WTC11 (cell line): ENCODE data around the gene UROC1. TPM values are rescaled to one million over a fixed set of nuclear protein-coding genes. Genes with fewer than 3 reads are reported as not detected.

ENCODE experiments used
- ATAC-seq: fragments of 200-7000 bp; cut with Tn5 transposase; 2 replicates; pipeline ENCODE4 v1.10.0; 2021; ENCODE audit warnings: mild to moderate bottlenecking, moderate library complexity
- CTCF ChIA-PET: fragments of 300-600 bp; sonication (Branson Sonifier 250); formaldehyde crosslinking; loops from one replicate; lab custom pipeline; 2021; ENCODE audit warnings: antibody characterized with exemption; lab: Charles Lee
- POLR2A ChIA-PET: fragments of 350-600 bp; sonication (Branson Sonifier 250); formaldehyde crosslinking; loops from one replicate; lab custom pipeline; 2021; ENCODE audit warnings: antibody characterized with exemption; lab: Charles Lee
- DNase-seq: peaks from one replicate; pipeline ENCODE4 v3.0.0; 2021; ENCODE audit warnings: low spot score
- H3K27ac Mint-ChIP-seq: 2 replicates; pipeline ENCODE4 v1.8.0; 2021; ENCODE audit warnings: mixed read lengths
- H3K27me3 Mint-ChIP-seq: 2 replicates; pipeline ENCODE4 v1.8.0; 2021; ENCODE audit warnings: low read depth, mild to moderate bottlenecking, moderate library complexity, mixed read lengths
- H3K36me3 Mint-ChIP-seq: 2 replicates; pipeline ENCODE4 v1.8.0; 2021; ENCODE audit warnings: mixed read lengths
- H3K4me1 Mint-ChIP-seq: 2 replicates; pipeline ENCODE4 v1.8.0; 2022; ENCODE audit warnings: mixed read lengths
- H3K4me3 Mint-ChIP-seq: 2 replicates; pipeline ENCODE4 v1.8.0; 2021; ENCODE audit warnings: mild to moderate bottlenecking, moderate library complexity, mixed read lengths
- H3K9me3 Mint-ChIP-seq: 2 replicates; pipeline ENCODE4 v1.8.0; 2021; ENCODE audit warnings: mixed read lengths
- ARID4B ChIP-seq: sonication (generic); formaldehyde crosslinking; IDR thresholded peaks from 2 replicates; pipeline ENCODE4 v1.8.0; 2023; ENCODE audit warnings: missing genetic modification reagents, mild to moderate bottlenecking, borderline replicate concordance
- E2F4 ChIP-seq: sonication (generic); formaldehyde crosslinking; IDR thresholded peaks from 2 replicates; pipeline ENCODE4 v1.8.1; 2022; ENCODE audit warnings: low read depth, mild to moderate bottlenecking, moderate library complexity, missing genetic modification reagents, borderline replicate concordance
- KAT7 ChIP-seq: sonication (generic); formaldehyde crosslinking; IDR thresholded peaks from 2 replicates; pipeline ENCODE4 v1.8.1; 2023; ENCODE audit warnings: missing genetic modification reagents, mild to moderate bottlenecking, borderline replicate concordance
- MXD4 ChIP-seq: fragments of 250-450 bp; sonication (Bioruptor Pico); IDR thresholded peaks from 2 replicates; pipeline ENCODE4 v1.8.0; 2021; ENCODE audit warnings: mild to moderate bottlenecking, moderate library complexity, borderline replicate concordance
- MYBL2 ChIP-seq: sonication (generic); formaldehyde crosslinking; IDR thresholded peaks from 2 replicates; pipeline ENCODE4 v1.8.1; 2023; ENCODE audit warnings: mild to moderate bottlenecking, moderate library complexity, missing genetic modification reagents
- PRRX2 ChIP-seq: fragments of 250-450 bp; sonication (Bioruptor Pico); IDR thresholded peaks from 2 replicates; pipeline ENCODE4 v1.8.0; 2021; ENCODE audit warnings: mild to moderate bottlenecking
- TCF7 ChIP-seq: sonication (generic); formaldehyde crosslinking; IDR thresholded peaks from 2 replicates; pipeline ENCODE4 v1.8.0; 2022; ENCODE audit warnings: mild to moderate bottlenecking, low read depth, missing genetic modification reagents, moderate library complexity
- ZMAT4 ChIP-seq: fragments of 250-450 bp; sonication (Bioruptor Pico); IDR thresholded peaks from 2 replicates; pipeline ENCODE4 v1.9.0; 2021; ENCODE audit warnings: mild to moderate bottlenecking
- ZNF317 ChIP-seq: sonication (generic); formaldehyde crosslinking; IDR thresholded peaks from 2 replicates; pipeline ENCODE4 v1.8.1; 2023; ENCODE audit warnings: low read depth, mild to moderate bottlenecking, moderate library complexity, missing genetic modification reagents, borderline replicate concordance
- ZNF671 ChIP-seq: fragments of 250-450 bp; sonication (Bioruptor Pico); IDR thresholded peaks from 2 replicates; pipeline ENCODE4 v1.8.0; 2021; ENCODE audit warnings: mild to moderate bottlenecking
- ZSCAN18 ChIP-seq: fragments of 250-450 bp; sonication (Bioruptor Pico); IDR thresholded peaks from 2 replicates; pipeline ENCODE4 v2.1.2; 2022; ENCODE audit warnings: mild to moderate bottlenecking, moderate library complexity
- total RNA-seq: library from RNA; stranded (reverse); gene quantifications from 3 replicates; pipeline ENCODE4 v1.2.3, GENCODE V29; 2021
- TF ChIP-seq, protein P1 (sequence below): fragments of 250-450 bp; sonication (Bioruptor Pico); IDR thresholded peaks from 2 replicates; pipeline ENCODE4 v1.9.0; 2021; ENCODE audit warnings: moderate library complexity, mild to moderate bottlenecking, inconsistent platforms, borderline replicate concordance
- TF ChIP-seq, protein P2 (sequence below): sonication (generic); formaldehyde crosslinking; IDR thresholded peaks from 2 replicates; pipeline ENCODE4 v1.8.1; 2022; ENCODE audit warnings: low read depth, missing genetic modification reagents, borderline replicate concordance

Gene UROC1
- total RNA-seq, 1 experiment from 2014 or later = not detected

GRCh38 chr3:126562737-126563276 lies 45.2 kb upstream of the UROC1 start:
- TF ChIP-seq PRRX2 (CRISPR knock-in tag) = no peak
- no peak for TF ChIP-seq TCF7 (CRISPR knock-in tag)
- no peak for TF ChIP-seq ZMAT4 (CRISPR knock-in tag)
- TF ChIP-seq ARID4B (CRISPR knock-in tag) = no peak
- no peak for TF ChIP-seq ZNF317 (CRISPR knock-in tag)
- no peak for TF ChIP-seq MXD4 (CRISPR knock-in tag)
- ChIA-PET CTCF (no interaction called here), POLR2A (no interaction called here)
- Mint-ChIP-seq H3K36me3 (no peaks in the 10 kb centered on the region), H3K4me3 (no peak overlapping the region), H3K27ac (no peak overlapping the region), H3K9me3 (peaks cover 11% of the 10 kb centered on the region), H3K4me1 (no peaks in the 10 kb centered on the region), H3K27me3 (no peaks in the 10 kb centered on the region)
- ATAC-seq (no peak), DNase-seq (no peak)

- H3K4me1 Mint-ChIP-seq = peaks cover 3% of the 10 kb centered on the region; the same call in 1 of the 2 replicates
- ATAC-seq (no peak), DNase-seq (no peak)
- no peaks in the 10 kb centered on the region for H3K36me3 Mint-ChIP-seq
- ChIA-PET CTCF (interaction anchor here (1.1 kb wide), 1 partner anchor 10 kb away, joined by 3 read pairs; no protein-coding TSS in a partner anchor), POLR2A (no interaction called here)
- H3K27ac Mint-ChIP-seq = no peak within 1 kb of the TSS
- H3K27me3 Mint-ChIP-seq = no peaks in the 10 kb centered on the region; the same call in 1 of the 2 replicates
- H3K9me3 Mint-ChIP-seq = peaks cover 11% of the 10 kb centered on the region
- TF ChIP-seq KAT7 (no peak), ZSCAN18 (no peak), ZNF671 (no peak), E2F4 (CRISPR knock-in tag) (no peak), MYBL2 (no peak)
- TF ChIP-seq, protein P1, sequence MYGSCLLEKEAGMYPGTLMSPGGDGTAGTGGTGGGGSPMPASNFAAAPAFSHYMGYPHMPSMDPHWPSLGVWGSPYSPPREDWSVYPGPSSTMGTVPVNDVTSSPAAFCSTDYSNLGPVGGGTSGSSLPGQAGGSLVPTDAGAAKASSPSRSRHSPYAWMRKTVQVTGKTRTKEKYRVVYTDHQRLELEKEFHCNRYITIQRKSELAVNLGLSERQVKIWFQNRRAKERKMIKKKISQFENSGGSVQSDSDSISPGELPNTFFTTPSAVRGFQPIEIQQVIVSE (CRISPR knock-in tag) = no peak
- TF ChIP-seq, protein P2, sequence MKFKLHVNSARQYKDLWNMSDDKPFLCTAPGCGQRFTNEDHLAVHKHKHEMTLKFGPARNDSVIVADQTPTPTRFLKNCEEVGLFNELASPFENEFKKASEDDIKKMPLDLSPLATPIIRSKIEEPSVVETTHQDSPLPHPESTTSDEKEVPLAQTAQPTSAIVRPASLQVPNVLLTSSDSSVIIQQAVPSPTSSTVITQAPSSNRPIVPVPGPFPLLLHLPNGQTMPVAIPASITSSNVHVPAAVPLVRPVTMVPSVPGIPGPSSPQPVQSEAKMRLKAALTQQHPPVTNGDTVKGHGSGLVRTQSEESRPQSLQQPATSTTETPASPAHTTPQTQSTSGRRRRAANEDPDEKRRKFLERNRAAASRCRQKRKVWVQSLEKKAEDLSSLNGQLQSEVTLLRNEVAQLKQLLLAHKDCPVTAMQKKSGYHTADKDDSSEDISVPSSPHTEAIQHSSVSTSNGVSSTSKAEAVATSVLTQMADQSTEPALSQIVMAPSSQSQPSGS (CRISPR knock-in tag) = no peak
- TF ChIP-seq, all 79 proteins: peak for 0
- no peak within 1 kb of the TSS for H3K4me3 Mint-ChIP-seq
These were observed 40.9 kb upstream of the UROC1 start, which contains the start of gene C3orf22 for GRCh38 chr3:126558336-126559071. C3orf22 (minus strand) TSS chr3:126558932; CDS start chr3:126553390, 5,542 bp downstream.
